ENCODE results near the gene COX11. TPM values are rescaled to one million over a fixed set of nuclear protein-coding genes. Genes with fewer than 3 reads are reported as not detected.

COX11 gene
- total RNA-seq, 6 donors from 2014 or later: 30.7 to 64.8 (median 47.2) TPM

- Histone ChIP-seq H3K27ac (no peak overlapping the region), H3K9me3 (no peaks in the 10 kb centered on the region), H3K4me3 (no peak overlapping the region), H3K4me1 (no peaks in the 10 kb centered on the region), H3K27me3 (no peaks in the 10 kb centered on the region), H3K36me3 (peaks cover 0 to 19% (median 2%) of the 10 kb centered on the region in 4 donors)
- DNase-seq (no peak), ATAC-seq (ENCODE audit: low FRiP score in 2 of 2) (no peak)
- TF ChIP-seq POLR2AphosphoS5 (IDR thresholded peaks at IDR 0.05) (no peak), POLR2A (IDR thresholded peaks at IDR 0.05) (no peak), EP300 (IDR thresholded peaks at IDR 0.05) (no peak), CTCF (IDR thresholded peaks at IDR 0.05) (no peak)
- WGBS, 2 donors: 90 to 92% methylated on average over 1 of the region's 1 CpG
These were observed 28.0 kb upstream of the COX11 start for GRCh38 chr17:54996441-54996840.

- DNase-seq (no peak), ATAC-seq (ENCODE audit: low FRiP score in 2 of 2) (peak in 1 of 2 donors; percentile 70)
- Histone ChIP-seq H3K9me3 (no peaks in the 10 kb centered on the region), H3K4me1 (no peaks in the 10 kb centered on the region), H3K36me3 (peaks cover 0 to 3% (median 1%) of the 10 kb centered on the region in 4 donors), H3K4me3 (no peak overlapping the region), H3K27me3 (no peaks in the 10 kb centered on the region), H3K27ac (no peak overlapping the region)
- WGBS, 2 donors: 86 to 90% methylated on average over 8 of the region's 8 CpGs
- TF ChIP-seq CTCF (IDR thresholded peaks at IDR 0.05) (peak in 5 of 6 experiments; percentile 27 to 67 (median 61)), POLR2AphosphoS5 (IDR thresholded peaks at IDR 0.05) (no peak)
These were observed 24.6 kb upstream of the COX11 start for GRCh38 chr17:54992797-54993639.

GRCh38 chr17:54991567-54991966, 23.1 kb upstream of the COX11 start:
- Histone ChIP-seq H3K27ac (no peak overlapping the region), H3K36me3 (peaks cover 0 to 5% (median under 1%) of the 10 kb centered on the region in 4 donors), H3K9me3 (no peaks in the 10 kb centered on the region), H3K4me3 (no peak overlapping the region), H3K27me3 (no peaks in the 10 kb centered on the region), H3K4me1 (no peaks in the 10 kb centered on the region)
- ATAC-seq (ENCODE audit: low FRiP score in 2 of 2): no peak
- TF ChIP-seq EP300 (IDR thresholded peaks at IDR 0.05) (no peak), POLR2A (IDR thresholded peaks at IDR 0.05) (no peak), CTCF (IDR thresholded peaks at IDR 0.05) (no peak), POLR2AphosphoS5 (IDR thresholded peaks at IDR 0.05) (no peak)
- WGBS, 2 donors: 87 to 96% methylated on average over 1 of the region's 1 CpG
- no peak for DNase-seq

GRCh38 chr17:54990118-54990517, 21.7 kb upstream of the COX11 start:
- ATAC-seq (ENCODE audit: low FRiP score in 2 of 2) (no peak), DNase-seq (no peak)
- TF ChIP-seq CTCF (IDR thresholded peaks at IDR 0.05) (no peak), EP300 (IDR thresholded peaks at IDR 0.05) (no peak), POLR2A (IDR thresholded peaks at IDR 0.05) (no peak), POLR2AphosphoS5 (IDR thresholded peaks at IDR 0.05) (no peak)
- H3K4me1 ChIP-seq: no peaks in the 10 kb centered on the region
- H3K27ac ChIP-seq: no peak overlapping the region
- H3K27me3 ChIP-seq: no peaks in the 10 kb centered on the region
- H3K4me3 ChIP-seq: no peak overlapping the region
- H3K36me3 ChIP-seq: peaks cover 0 to 5% (median 0%) of the 10 kb centered on the region in 4 donors
- WGBS, 2 donors: 95 to 97% methylated on average over 4 of the region's 4 CpGs
- H3K9me3 ChIP-seq: no peaks in the 10 kb centered on the region

- peaks cover 0 to 2% (median 0%) of the 10 kb centered on the region in 4 donors for H3K36me3 ChIP-seq
- no peak for TF ChIP-seq POLR2A (IDR thresholded peaks at IDR 0.05)
- TF ChIP-seq POLR2AphosphoS5 (IDR thresholded peaks at IDR 0.05): no peak
- TF ChIP-seq CTCF (IDR thresholded peaks at IDR 0.05): no peak
- TF ChIP-seq EP300 (IDR thresholded peaks at IDR 0.05): no peak
- H3K4me3 ChIP-seq: no peak overlapping the region
- ATAC-seq (ENCODE audit: low FRiP score in 2 of 2): no peak
- DNase-seq: no peak
- peaks cover 0 to 4% (median 0%) of the 10 kb centered on the region in 4 donors for H3K9me3 ChIP-seq
- 87 to 90% methylated on average over 1 of the region's 1 CpG for WGBS, 2 donors
- H3K27ac ChIP-seq: no peak overlapping the region
- no peaks in the 10 kb centered on the region for H3K4me1 ChIP-seq
- H3K27me3 ChIP-seq: no peaks in the 10 kb centered on the region
These were observed 17.0 kb upstream of the COX11 start for GRCh38 chr17:54985476-54985875.

All from upper lobe of left lung (tissue), 6 donors.